PC-3 (cell line): ENCODE measurements around the gene NEBL.

Experiments
- EZH2 ChIP-seq: fragments of 300-600 bp; sonication (generic); IDR thresholded peaks from one replicate; pipeline ENCODE4 v1.6.1; 2017; ENCODE audit warnings: antibody characterized with exemption, mild to moderate bottlenecking, low read length; ENCODE audit not compliant: unreplicated experiment
- EZH2phosphoT487 ChIP-seq: fragments of 300-600 bp; sonication (generic); IDR thresholded peaks from 2 replicates; pipeline ENCODE4 v1.6.1; 2018; ENCODE audit warnings: mild to moderate bottlenecking, antibody characterized with exemption, low read length, borderline replicate concordance
- TF ChIP-seq, protein P1 (sequence below): fragments of 300-600 bp; sonication (generic); conservative IDR thresholded peaks from 2 replicates; pipeline ENCODE4 v1.5.1; 2017; ENCODE audit warnings: antibody characterized with exemption, low read depth, mild to moderate bottlenecking, low read length

DNA sequence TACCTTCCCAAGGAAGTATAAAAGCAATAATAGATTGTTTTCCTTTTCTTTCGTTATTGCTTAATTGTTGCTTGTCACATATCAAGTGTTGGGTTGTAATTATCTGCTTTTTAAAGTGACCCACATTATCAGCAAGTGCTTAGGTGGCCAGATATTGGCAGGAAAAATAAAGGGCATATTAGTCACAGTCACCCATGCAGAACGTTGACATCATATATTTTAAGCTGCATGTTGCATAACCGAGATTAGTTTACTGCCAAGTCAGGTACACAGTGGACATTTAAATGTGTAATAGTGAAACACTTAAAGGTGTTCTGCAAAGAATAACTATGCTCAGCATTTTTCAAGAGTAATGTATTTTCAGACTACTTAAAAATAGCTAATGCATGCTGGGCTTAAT lies 11.4 kb downstream of the NEBL start:
- TF ChIP-seq, protein P1, sequence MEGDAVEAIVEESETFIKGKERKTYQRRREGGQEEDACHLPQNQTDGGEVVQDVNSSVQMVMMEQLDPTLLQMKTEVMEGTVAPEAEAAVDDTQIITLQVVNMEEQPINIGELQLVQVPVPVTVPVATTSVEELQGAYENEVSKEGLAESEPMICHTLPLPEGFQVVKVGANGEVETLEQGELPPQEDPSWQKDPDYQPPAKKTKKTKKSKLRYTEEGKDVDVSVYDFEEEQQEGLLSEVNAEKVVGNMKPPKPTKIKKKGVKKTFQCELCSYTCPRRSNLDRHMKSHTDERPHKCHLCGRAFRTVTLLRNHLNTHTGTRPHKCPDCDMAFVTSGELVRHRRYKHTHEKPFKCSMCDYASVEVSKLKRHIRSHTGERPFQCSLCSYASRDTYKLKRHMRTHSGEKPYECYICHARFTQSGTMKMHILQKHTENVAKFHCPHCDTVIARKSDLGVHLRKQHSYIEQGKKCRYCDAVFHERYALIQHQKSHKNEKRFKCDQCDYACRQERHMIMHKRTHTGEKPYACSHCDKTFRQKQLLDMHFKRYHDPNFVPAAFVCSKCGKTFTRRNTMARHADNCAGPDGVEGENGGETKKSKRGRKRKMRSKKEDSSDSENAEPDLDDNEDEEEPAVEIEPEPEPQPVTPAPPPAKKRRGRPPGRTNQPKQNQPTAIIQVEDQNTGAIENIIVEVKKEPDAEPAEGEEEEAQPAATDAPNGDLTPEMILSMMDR = no peak
- no peak for TF ChIP-seq EZH2phosphoT487
- TF ChIP-seq EZH2 = no peak
